Adrenal gland (tissue), 12 donors: ENCODE measurements around the gene ZNF235. TPM values are rescaled to one million over a fixed set of nuclear protein-coding genes. Genes with fewer than 3 reads are reported as not detected.
A peak's percentile ranks its signal among the peaks of the same experiment; 100 is the strongest.

Experiments used
- DNase-seq, 7 donors: peaks; one replicate each; pipeline ENCODE4 v3.0.0-alpha.2; 2019 to 2020
- H3K27ac ChIP-seq, 5 donors: fragments of 200-600 bp; sonication (generic) in 4 of 5; 1 replicate in 3 of 5; 2 replicates in 2 of 5; pipeline versions ENCODE4 v1.5.1 to v1.8.0; 2016 to 2020; ENCODE audit warnings: mild to moderate bottlenecking in 1 of 5
- H3K27me3 ChIP-seq: fragments of 200-600 bp; 2 replicates; pipeline ENCODE4 v1.8.0; 2021
- H3K36me3 ChIP-seq, 2 donors: fragments of 200-600 bp; replicated peaks in 1 of 2; 1 replicate in 1 of 2; 2 replicates in 1 of 2; pipeline versions ENCODE4 v1.5.1 to v1.8.0; 2018 to 2022
- H3K4me1 ChIP-seq, 2 donors: fragments of 200-600 bp; replicated peaks in 1 of 2; 1 replicate in 1 of 2; 2 replicates in 1 of 2; pipeline versions ENCODE4 v1.5.1 to v1.8.0; 2018 to 2021
- H3K4me3 ChIP-seq, 4 donors: fragments of 200-600 bp; sonication (generic) in 3 of 4; one replicate each; pipeline ENCODE4 v1.5.1; 2016 to 2018
- H3K9me3 ChIP-seq, 3 donors: fragments of 200-600 bp; sonication (generic) in 1 of 3; replicated peaks in 1 of 3; 1 replicate in 2 of 3; 2 replicates in 1 of 3; pipeline versions ENCODE4 v1.5.1 to v1.8.0; 2016 to 2021
- CTCF ChIP-seq, 6 experiments: fragments of 450-650 bp in 4 of 6; fragments of 200-600 bp in 2 of 6; sonication (generic) in 1 of 6; IDR thresholded peaks; 1 replicate in 5 of 6; 2 replicates in 1 of 6; pipeline versions ENCODE4 v1.5.1 to v1.8.0; 2016 to 2021; ENCODE audit warnings: antibody characterized with exemption in 6 of 6, mild to moderate bottlenecking in 2 of 6, moderate library complexity in 1 of 6
- POLR2A ChIP-seq, 2 donors: fragments of 450-650 bp; IDR thresholded peaks; one replicate each; pipeline ENCODE4 v1.6.1; 2017; ENCODE audit warnings: antibody characterized with exemption in 2 of 2, mild to moderate bottlenecking in 2 of 2, moderate library complexity in 1 of 2
- WGBS, 4 donors: extraction: QIAGEN DNeasy Blood & Tissue Kit in 2 of 4; methylation state at CpG; one replicate each; pipeline versions ENCODE4 v1.1.5 to v1.1.7; 2013 to 2017; 5-methylcytosine and 5-hydroxymethylcytosine counted together
- intact Hi-C, 2 donors: fragments of 100-400 bp; cut with DNase I; formaldehyde crosslinking; loops; one replicate each; pipeline versions ENCODE4 v1.14.1 to v1.15.0; 2022 to 2023
- polyA plus RNA-seq, 3 donors: library from polyadenylated mRNA; stranded (reverse); fragments of 200-250 nt in 2 of 3; fragments of 350-450 nt in 1 of 3; fragmentation: Illumina TruSeq in 1 of 3; extraction: RNeasy Lipid Tissue Mini Kit (QIAGEN cat#74804) in 1 of 3; gene quantifications; one replicate each; pipeline ENCODE4 v1.2.3, GENCODE V29; 2013 to 2014
- total RNA-seq, 9 donors: library from RNA; depleted of rRNA in 4 of 9; stranded (reverse); fragments of >200 nt in 4 of 9; fragments of 120-200 nt in 1 of 9; fragmentation: NEBNext Ultra II Directional in 1 of 9; extraction: Animal tissue kit (Norgen Biotek cat#: 25700) in 1 of 9; gene quantifications; one replicate each; pipeline versions ENCODE4 v1.1.0 to v1.2.4, GENCODE V29; 2013 to 2023
- donor health status: healthy with polysubstance abuse.
- donor health status: Bipolar disorder and iron deficiency.
- donor health status: DM: yes; HTN: yes; CAD: no.
- donor health status: DM: no; HTN: no; CAD: no.
- donor health status: DM: no; HTN: no; CAD: no.
- donor health status: DM: yes; HTN: yes; CAD: no.

ZNF235 gene
- total and polyA plus RNA-seq, 12 donors: 1.0 to 17.0 (median 3.7) TPM

GRCh38 chr19:44313231-44313630 is 8.4 kb upstream of the ZNF235 start:
- no peaks in the 10 kb centered on the region for H3K36me3 ChIP-seq
- TF ChIP-seq CTCF (IDR thresholded peaks at IDR 0.05): no peak
- TF ChIP-seq POLR2A (IDR thresholded peaks at IDR 0.05): no peak
- intact Hi-C loops: no loop called here

GRCh38 chr19:44308011-44308410 is 3.2 kb upstream of the ZNF235 start:
- no peak overlapping the region for H3K4me3 ChIP-seq
- intact Hi-C loops: no loop called here
- no peaks in the 10 kb centered on the region for H3K27me3 ChIP-seq
- TF ChIP-seq POLR2A (IDR thresholded peaks at IDR 0.05): no peak
- no peak for TF ChIP-seq CTCF (IDR thresholded peaks at IDR 0.05)
- peaks cover 0 to 6% (median 0%) of the 10 kb centered on the region in 3 donors for H3K9me3 ChIP-seq
- DNase-seq: no peak
- WGBS, 4 donors: 83 to 92% (median 91%) methylated on average over 3 of the region's 3 CpGs
- no peak overlapping the region for H3K27ac ChIP-seq
- H3K4me1 ChIP-seq: peaks cover 5 to 7% of the 10 kb centered on the region in 2 donors
- H3K36me3 ChIP-seq: no peaks in the 10 kb centered on the region

More at GRCh38 chr19:44313231-44313630, 8.4 kb upstream of the ZNF235 start:
- no peak overlapping the region for H3K4me3 ChIP-seq
- H3K4me1 ChIP-seq: no peaks in the 10 kb centered on the region
- peaks cover 0 to 6% (median 0%) of the 10 kb centered on the region in 3 donors for H3K9me3 ChIP-seq
- 92 to 100% (median 97%) methylated on average over 1 of the region's 1 CpG for WGBS, 4 donors
- DNase-seq: no peak
- no peaks in the 10 kb centered on the region for H3K27me3 ChIP-seq
- H3K27ac ChIP-seq: no peak overlapping the region

GRCh38 chr19:44306283-44306682 is 1.5 kb upstream of the ZNF235 start:
- intact Hi-C loops: no loop called here
- Histone ChIP-seq H3K27me3 (no peaks in the 10 kb centered on the region), H3K4me1 (peaks cover 5 to 7% of the 10 kb centered on the region in 2 donors), H3K27ac (no peak overlapping the region), H3K9me3 (peaks cover 0 to 6% (median 0%) of the 10 kb centered on the region in 3 donors), H3K4me3 (no peak overlapping the region), H3K36me3 (peaks cover 0 to 8% of the 10 kb centered on the region in 2 donors)
- TF ChIP-seq CTCF (IDR thresholded peaks at IDR 0.05): no peak
- TF ChIP-seq POLR2A (IDR thresholded peaks at IDR 0.05): no peak
- DNase-seq: no peak
- WGBS, 4 donors: 87 to 94% (median 89%) methylated on average over 15 of the region's 15 CpGs

- intact Hi-C loops: no loop called here
- WGBS, 4 donors: 86 to 98% (median 87%) methylated on average over 4 of the region's 4 CpGs
- DNase-seq: no peak
- no peak for TF ChIP-seq POLR2A (IDR thresholded peaks at IDR 0.05)
- TF ChIP-seq CTCF (IDR thresholded peaks at IDR 0.05): no peak
- Histone ChIP-seq H3K4me3 (peak overlapping the region in 2 of 4 donors; percentile 1 to 66), H3K27ac (no peak overlapping the region), H3K27me3 (no peaks in the 10 kb centered on the region), H3K4me1 (peaks cover 5 to 7% of the 10 kb centered on the region in 2 donors), H3K9me3 (peaks cover 0 to 6% (median 0%) of the 10 kb centered on the region in 3 donors), H3K36me3 (peaks cover 0 to 9% of the 10 kb centered on the region in 2 donors)
These were observed 632 bp upstream of the ZNF235 start for GRCh38 chr19:44305457-44305856.
